Measurements from ENCODE around the gene SOWAHB.

The SOWAHB gene

DNA sequence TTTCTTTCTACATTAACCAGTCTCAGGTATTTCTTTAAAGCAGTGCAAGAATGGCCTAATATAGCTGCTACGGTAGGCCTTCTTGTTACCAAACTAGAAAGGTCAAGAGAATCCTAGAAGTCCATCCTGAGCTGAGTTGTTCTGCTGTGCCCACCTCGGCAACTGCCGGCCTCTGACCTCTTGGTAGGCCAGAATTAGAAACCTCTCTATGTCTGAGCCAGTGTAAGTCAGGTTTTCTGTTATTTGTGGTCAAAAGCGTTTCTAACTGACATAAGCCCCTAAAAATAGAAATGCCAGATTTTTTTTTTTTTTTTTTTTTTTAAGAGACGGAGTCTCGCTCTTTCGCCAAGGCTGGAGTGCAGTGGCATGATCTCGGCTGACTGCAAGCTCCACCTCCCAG is 43.1 kb downstream of the SOWAHB start:
- no peak for DNase-seq (ENCODE audit: low read depth, low spot score)

GRCh38 chr4:76851375-76851774 is 46.6 kb downstream of the SOWAHB start:
- DNase-seq (ENCODE audit: low read depth, low spot score) = no peak

- no peak for DNase-seq (ENCODE audit: low read depth, low spot score)
Measured at GRCh38 chr4:76850010-76850441, 47.9 kb downstream of the SOWAHB start.

All from ELF-1 (cell line).